ENCODE data around the gene SLC25A13. TPM values are rescaled to one million over a fixed set of nuclear protein-coding genes. Genes with fewer than 3 reads are reported as not detected.

SLC25A13 gene
- total and polyA plus RNA-seq, 2 of the 13 experiments (the other 11 are each of a cell fraction or from before 2014, with no cell fraction given) = 36.2 to 84.9 TPM

DNA sequence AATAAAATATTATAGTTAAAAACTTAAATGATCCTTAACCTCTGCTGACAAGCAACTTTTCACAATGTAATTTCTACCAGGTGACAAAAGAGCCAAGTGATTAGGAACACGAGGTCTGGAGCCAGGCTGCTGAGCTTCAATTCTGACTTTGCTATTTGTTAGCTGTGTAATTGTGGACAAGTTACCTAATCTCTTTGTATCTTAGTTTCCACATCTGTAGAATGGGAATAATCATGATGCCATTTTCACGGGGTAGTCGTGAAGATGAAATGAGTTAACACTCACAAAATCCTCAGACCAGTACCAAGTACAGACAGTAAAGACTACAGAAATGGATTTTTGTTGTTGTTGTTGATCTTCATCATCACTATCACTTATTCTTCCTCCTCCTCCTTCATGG, 144.5 kb downstream of the SLC25A13 start:
- no peaks in the 10 kb centered on the region for H3K9me3 ChIP-seq (ENCODE audit: low read length)
- intact Hi-C loops (cut with micrococcal nuclease; ENCODE audit: unreplicated experiment) (no loop called here), in situ Hi-C loops (cut with HindIII; ENCODE audit: extremely low pct_ligation_motif_present, low pct_unique_long_range_greater_than_20kb) (no loop called here)
- POLR2A ChIA-PET = no interaction called here
- no peak for FAIRE-seq
- no peak overlapping the region for H3K4me3 ChIP-seq (replicated peaks in 1 of 3; ENCODE audit: insufficient read depth in 1 of 3, low read depth in 2 of 3, low read length in 3 of 3)
- no peak overlapping the region for H3K27ac ChIP-seq (ENCODE audit: extremely low read length, insufficient read depth, low read length)
- no peak for DNase-seq (ENCODE audit: low spot score)
- no TSS peak for BruUV-seq (replicated peaks)
- CTCF ChIA-PET (ENCODE audit: low intra/inter-chr PET ratio, low total read pairs) = no interaction called here
- peak; percentile 73 for TF ChIP-seq ZNF629 (CRISPR knock-in tag; conservative IDR thresholded peaks at IDR 0.05)
- TF ChIP-seq, protein P1, sequence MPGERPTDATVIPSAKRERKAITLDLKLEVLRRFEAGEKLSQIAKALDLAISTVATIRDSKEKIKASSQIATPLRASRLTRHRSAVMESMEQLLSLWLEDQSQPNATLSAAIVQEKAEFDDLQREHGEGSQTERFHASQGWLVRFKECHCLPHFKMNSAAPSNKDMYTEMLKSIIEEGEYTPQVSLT (CRISPR knock-in tag; IDR thresholded peaks at IDR 0.05; ENCODE audit: borderline replicate concordance, low read depth) = no peak
- H3K79me2 ChIP-seq (ENCODE audit: insufficient read depth, low read length) = no peaks in the 10 kb centered on the region
- H3K9ac ChIP-seq (ENCODE audit: insufficient read depth, low read depth, low read length) = no peak overlapping the region
- no peaks in the 10 kb centered on the region for H3K27me3 ChIP-seq (ENCODE audit: control insufficient read depth in 1 of 2, insufficient read depth in 2 of 2, low read length in 2 of 2)
- peaks cover 4 to 25% of the 10 kb centered on the region in 2 experiments for H3K36me3 ChIP-seq (replicated peaks in 1 of 2; ENCODE audit: control insufficient read depth in 1 of 2, insufficient read depth in 2 of 2, low read length in 2 of 2)
- H3K4me1 ChIP-seq (ENCODE audit: insufficient read depth, low read length) = peaks cover 27% of the 10 kb centered on the region
- no peak for ATAC-seq
- no peak overlapping the region for H3K4me2 ChIP-seq (ENCODE audit: low read depth, low read length)
- H4K20me1 ChIP-seq (ENCODE audit: insufficient read depth, low read length) = no peaks in the 10 kb centered on the region
- 97% methylated on average over 3 of the region's 3 CpGs for WGBS (ENCODE audit: low lambda C conversion rate)
- H2AFZ ChIP-seq (ENCODE audit: low read length) = no peak overlapping the region

DNA sequence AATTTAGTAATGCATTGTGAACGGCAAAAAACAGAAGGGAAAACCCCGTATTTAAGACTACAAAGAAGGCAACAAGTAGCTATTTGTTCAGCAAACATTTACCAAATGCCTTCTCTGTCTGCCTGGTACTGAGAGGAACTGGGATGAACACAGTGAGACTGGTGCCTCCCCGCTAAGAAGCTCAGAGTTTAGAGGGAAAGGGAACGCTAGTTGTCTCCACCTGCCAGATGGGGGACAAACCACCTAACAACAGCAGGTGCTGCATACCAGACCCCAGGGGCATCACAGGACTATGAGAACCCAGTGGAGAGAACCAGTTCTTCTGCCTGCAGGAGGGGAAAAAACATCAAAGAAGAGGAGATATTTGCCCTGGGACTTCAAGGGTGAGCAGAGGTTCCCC, 147.1 kb downstream of the SLC25A13 start:
- no peak overlapping the region for H3K4me2 ChIP-seq (ENCODE audit: low read depth, low read length)
- H4K20me1 ChIP-seq (ENCODE audit: insufficient read depth, low read length) = no peaks in the 10 kb centered on the region
- H3K9ac ChIP-seq (ENCODE audit: insufficient read depth, low read depth, low read length) = no peak overlapping the region
- peak; percentile 54 for DNase-seq (ENCODE audit: low spot score)
- H3K9me3 ChIP-seq (ENCODE audit: low read length) = no peaks in the 10 kb centered on the region
- in situ Hi-C loops (cut with HindIII; ENCODE audit: extremely low pct_ligation_motif_present, low pct_unique_long_range_greater_than_20kb) = no loop called here
- H3K4me1 ChIP-seq (ENCODE audit: insufficient read depth, low read length) = peaks cover 27% of the 10 kb centered on the region
- H3K27ac ChIP-seq (ENCODE audit: extremely low read length, insufficient read depth, low read length) = no peak overlapping the region
- intact Hi-C loops (cut with micrococcal nuclease; ENCODE audit: unreplicated experiment) = loop anchor here (2.0 kb wide), 1 partner anchor 48 kb away; no protein-coding TSS in a partner anchor
- BruUV-seq (replicated peaks) = no TSS peak
- ChIA-PET POLR2A (interaction anchor here (1.2 kb wide), 1 partner anchor 48 kb away, joined by 3 read pairs; no protein-coding TSS in a partner anchor), CTCF (ENCODE audit: low intra/inter-chr PET ratio, low total read pairs) (no interaction called here)
- no peak overlapping the region for H2AFZ ChIP-seq (ENCODE audit: low read length)
- FAIRE-seq = peak; percentile 52
- no peaks in the 10 kb centered on the region for H3K27me3 ChIP-seq (ENCODE audit: control insufficient read depth in 1 of 2, insufficient read depth in 2 of 2, low read length in 2 of 2)
- H3K4me3 ChIP-seq (replicated peaks in 1 of 3; ENCODE audit: insufficient read depth in 1 of 3, low read depth in 2 of 3, low read length in 3 of 3) = no peak overlapping the region
- H3K36me3 ChIP-seq (replicated peaks in 1 of 2; ENCODE audit: control insufficient read depth in 1 of 2, insufficient read depth in 2 of 2, low read length in 2 of 2) = peaks cover 9 to 20% of the 10 kb centered on the region in 2 experiments
- no peaks in the 10 kb centered on the region for H3K79me2 ChIP-seq (ENCODE audit: insufficient read depth, low read length)
- 34% methylated on average over 4 of the region's 4 CpGs for WGBS (ENCODE audit: low lambda C conversion rate)
- peak; percentile 87 for ATAC-seq
- TF ChIP-seq TEAD3 (CRISPR knock-in tag; optimal IDR thresholded peaks at IDR 0.05; ENCODE audit: borderline replicate concordance) (peak; percentile 43), ZFYVE20 (CRISPR knock-in tag; IDR thresholded peaks at IDR 0.05; ENCODE audit: borderline replicate concordance, low read depth) (no peak), ZNF235 (CRISPR knock-in tag; IDR thresholded peaks at IDR 0.05; ENCODE audit: borderline replicate concordance) (no peak), ZNF777 (CRISPR knock-in tag; IDR thresholded peaks at IDR 0.05) (no peak), LCORL (IDR thresholded peaks at IDR 0.05) (no peak), LCORL (CRISPR knock-in tag; IDR thresholded peaks at IDR 0.05) (peak; percentile 44; the same call in 1 of the 2 replicates), ZNF747 (CRISPR knock-in tag; IDR thresholded peaks at IDR 0.05; ENCODE audit: borderline replicate concordance) (no peak), TBP (CRISPR knock-in tag; IDR thresholded peaks at IDR 0.05) (no peak), POLR2AphosphoS2 (IDR thresholded peaks at IDR 0.05; ENCODE audit: low read depth, low read length) (no peak), NFE2 (CRISPR knock-in tag; IDR thresholded peaks at IDR 0.05) (no peak), PITX1 (CRISPR knock-in tag; IDR thresholded peaks at IDR 0.05) (0 out of 2 replicates have a peak, but pooled peaks have one; percentile 27), KDM2A (CRISPR knock-in tag; IDR thresholded peaks at IDR 0.05; ENCODE audit: borderline replicate concordance, low read depth) (no peak), DR1 (CRISPR knock-in tag; IDR thresholded peaks at IDR 0.05) (no peak), ZMYM4 (CRISPR knock-in tag; IDR thresholded peaks at IDR 0.05) (peak; percentile 53; the same call in 1 of the 2 replicates)
- TF ChIP-seq, protein P2, sequence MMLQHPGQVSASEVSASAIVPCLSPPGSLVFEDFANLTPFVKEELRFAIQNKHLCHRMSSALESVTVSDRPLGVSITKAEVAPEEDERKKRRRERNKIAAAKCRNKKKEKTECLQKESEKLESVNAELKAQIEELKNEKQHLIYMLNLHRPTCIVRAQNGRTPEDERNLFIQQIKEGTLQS (CRISPR knock-in tag; IDR thresholded peaks at IDR 0.05) = no peak
- TF ChIP-seq, protein P3, sequence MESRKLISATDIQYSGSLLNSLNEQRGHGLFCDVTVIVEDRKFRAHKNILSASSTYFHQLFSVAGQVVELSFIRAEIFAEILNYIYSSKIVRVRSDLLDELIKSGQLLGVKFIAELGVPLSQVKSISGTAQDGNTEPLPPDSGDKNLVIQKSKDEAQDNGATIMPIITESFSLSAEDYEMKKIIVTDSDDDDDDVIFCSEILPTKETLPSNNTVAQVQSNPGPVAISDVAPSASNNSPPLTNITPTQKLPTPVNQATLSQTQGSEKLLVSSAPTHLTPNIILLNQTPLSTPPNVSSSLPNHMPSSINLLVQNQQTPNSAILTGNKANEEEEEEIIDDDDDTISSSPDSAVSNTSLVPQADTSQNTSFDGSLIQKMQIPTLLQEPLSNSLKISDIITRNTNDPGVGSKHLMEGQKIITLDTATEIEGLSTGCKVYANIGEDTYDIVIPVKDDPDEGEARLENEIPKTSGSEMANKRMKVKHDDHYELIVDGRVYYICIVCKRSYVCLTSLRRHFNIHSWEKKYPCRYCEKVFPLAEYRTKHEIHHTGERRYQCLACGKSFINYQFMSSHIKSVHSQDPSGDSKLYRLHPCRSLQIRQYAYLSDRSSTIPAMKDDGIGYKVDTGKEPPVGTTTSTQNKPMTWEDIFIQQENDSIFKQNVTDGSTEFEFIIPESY (CRISPR knock-in tag; IDR thresholded peaks at IDR 0.05) = peak; percentile 97
